ENCODE measurements around the gene LRRC7. TPM values are rescaled to one million over a fixed set of nuclear protein-coding genes. Genes with fewer than 3 reads are reported as not detected.

Gene LRRC7
- total and polyA plus RNA-seq, 2 experiments from 2014 or later: 1.2 TPM; not detected in 1

- H4K20me1 ChIP-seq (replicated peaks; ENCODE audit: insufficient read depth): no peaks in the 10 kb centered on the region
- ATAC-seq: no peak
- no peak for TF ChIP-seq NANOG (IDR thresholded peaks at IDR 0.05; ENCODE audit: borderline replicate concordance)
- TF ChIP-seq STAT1 (IDR thresholded peaks at IDR 0.05; ENCODE audit: unreplicated experiment): no peak
- no peak for TF ChIP-seq JUNB (IDR thresholded peaks at IDR 0.05; ENCODE audit: unreplicated experiment)
- TF ChIP-seq REST (IDR thresholded peaks at IDR 0.05; ENCODE audit: unreplicated experiment): no peak
- TF ChIP-seq ETS1 (IDR thresholded peaks at IDR 0.05): no peak
- TF ChIP-seq EZH2phosphoT487 (IDR thresholded peaks at IDR 0.05; ENCODE audit: unreplicated experiment): no peak
- TF ChIP-seq ZNF331 (CRISPR knock-in tag; IDR thresholded peaks at IDR 0.05; ENCODE audit: low read depth): no peak
- H3K36me3 ChIP-seq (ENCODE audit: insufficient read depth): no peaks in the 10 kb centered on the region
- no peaks in the 10 kb centered on the region; the same call in 1 of the 2 replicates for H3K4me1 ChIP-seq (ENCODE audit: insufficient read depth)
- no peak for DNase-seq (ENCODE audit: low spot score)
- Mint-ChIP-seq H3K27me3 (ENCODE audit: insufficient read depth, low read depth, poor library complexity) (no peaks in the 10 kb centered on the region), H3K4me3 (no peak overlapping the region), H3K9me3 (no peaks in the 10 kb centered on the region), H3K27ac (no peak overlapping the region), H3K4me1 (peaks cover 8% of the 10 kb centered on the region), H3K36me3 (ENCODE audit: low read depth) (no peaks in the 10 kb centered on the region)
- no peaks in the 10 kb centered on the region for H3K79me2 ChIP-seq (replicated peaks; ENCODE audit: insufficient read depth)
- no peak overlapping the region for H3K4me2 ChIP-seq
- no peak overlapping the region for H3K27ac ChIP-seq (ENCODE audit: low read depth)
- no peaks in the 10 kb centered on the region for H3F3A ChIP-seq (replicated peaks; ENCODE audit: low read depth)
- H3K9me2 ChIP-seq (ENCODE audit: insufficient read depth): no peaks in the 10 kb centered on the region
- H3K27me3 ChIP-seq (ENCODE audit: insufficient read depth): no peaks in the 10 kb centered on the region
- H3K4me3 ChIP-seq: no peak overlapping the region
- no peak overlapping the region for H2AFZ ChIP-seq
Measured at GRCh38 chr1:69862906-69863305, 295.2 kb downstream of the LRRC7 start.

- DNase-seq (ENCODE audit: low spot score): no peak
- H3F3A ChIP-seq (replicated peaks; ENCODE audit: low read depth): no peaks in the 10 kb centered on the region
- no peak overlapping the region for H2AFZ ChIP-seq
- Mint-ChIP-seq H3K9me3 (no peaks in the 10 kb centered on the region), H3K4me3 (no peak overlapping the region), H3K4me1 (peaks cover 4% of the 10 kb centered on the region), H3K27ac (no peak overlapping the region), H3K27me3 (ENCODE audit: insufficient read depth, low read depth, poor library complexity) (no peaks in the 10 kb centered on the region), H3K36me3 (ENCODE audit: low read depth) (no peaks in the 10 kb centered on the region)
- no peak overlapping the region for H3K4me3 ChIP-seq
- no peak for ATAC-seq
- no peaks in the 10 kb centered on the region for H4K20me1 ChIP-seq (replicated peaks; ENCODE audit: insufficient read depth)
- no peaks in the 10 kb centered on the region; the same call in 1 of the 2 replicates for H3K4me1 ChIP-seq (ENCODE audit: insufficient read depth)
- H3K79me2 ChIP-seq (replicated peaks; ENCODE audit: insufficient read depth): no peaks in the 10 kb centered on the region
- H3K36me3 ChIP-seq (ENCODE audit: insufficient read depth): no peaks in the 10 kb centered on the region
- no peak overlapping the region for H3K4me2 ChIP-seq
- no peaks in the 10 kb centered on the region for H3K27me3 ChIP-seq (ENCODE audit: insufficient read depth)
- H3K9me2 ChIP-seq (ENCODE audit: insufficient read depth): no peaks in the 10 kb centered on the region
- no peak overlapping the region for H3K27ac ChIP-seq (ENCODE audit: low read depth)
- TF ChIP-seq EZH2 (IDR thresholded peaks at IDR 0.05; ENCODE audit: low read depth, unreplicated experiment) (no peak), ZNF462 (CRISPR knock-in tag; IDR thresholded peaks at IDR 0.05) (no peak), POLR2AphosphoS5 (IDR thresholded peaks at IDR 0.05; ENCODE audit: low read depth) (no peak), EZH2phosphoT487 (IDR thresholded peaks at IDR 0.05; ENCODE audit: unreplicated experiment) (no peak), CREB1 (CRISPR knock-in tag; IDR thresholded peaks at IDR 0.05; ENCODE audit: low read depth) (no peak), JUNB (IDR thresholded peaks at IDR 0.05; ENCODE audit: unreplicated experiment) (no peak), ZNF114 (CRISPR knock-in tag; IDR thresholded peaks at IDR 0.05) (no peak)
Measured at GRCh38 chr1:69863704-69864103, 296.0 kb downstream of the LRRC7 start.
